Camera-type eye (tissue), 1 donor: Measurements from ENCODE around the gene B4GALT4. TPM values are rescaled to one million over a fixed set of nuclear protein-coding genes. Genes with fewer than 3 reads are reported as not detected.

Source experiments
- total RNA-seq: library from RNA; depleted of rRNA; stranded (reverse); fragments of >200 nt; gene quantifications from one replicate; pipeline ENCODE4 v1.2.3, GENCODE V29; 2014

The B4GALT4 gene
- total RNA-seq = 21.8 TPM

DNA sequence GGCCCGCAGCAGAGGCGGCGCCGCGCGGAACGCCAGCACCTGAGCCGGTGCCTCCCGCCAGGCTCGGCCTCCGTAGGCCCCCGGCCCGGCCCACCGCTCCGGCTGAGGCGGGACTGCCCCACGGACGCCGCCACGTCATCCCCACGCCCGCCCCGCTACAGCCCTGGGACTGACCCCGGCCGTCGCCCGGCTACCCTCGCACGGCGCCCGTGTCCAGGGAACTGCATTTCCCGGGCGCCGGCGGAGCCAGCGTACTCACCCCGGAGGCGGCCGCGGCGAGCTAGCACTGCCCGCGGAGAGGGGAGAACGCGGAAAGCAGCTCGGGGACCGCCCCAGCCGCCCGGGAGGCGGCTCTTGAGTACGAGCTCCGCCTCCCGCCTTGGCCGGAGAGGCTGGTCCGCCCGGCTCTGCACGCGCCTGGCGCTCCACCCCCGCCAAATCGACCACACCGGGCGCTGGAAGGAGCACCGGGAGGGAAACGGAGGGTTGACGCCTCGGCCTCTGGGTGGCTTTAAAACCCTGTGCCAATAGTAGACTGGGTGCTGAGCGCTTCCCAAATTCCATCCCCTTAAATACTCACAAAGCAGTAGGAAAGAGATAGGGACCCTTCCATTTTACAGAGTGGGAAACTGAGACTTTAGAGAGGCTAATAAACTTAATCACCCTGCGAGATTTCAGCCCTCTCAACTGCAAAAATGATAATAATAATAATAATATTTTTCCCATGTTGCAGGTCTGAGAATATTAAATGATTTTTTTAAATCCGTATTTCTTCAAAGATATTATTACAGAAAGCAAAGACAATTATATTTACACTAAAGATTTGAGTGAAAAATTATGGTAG is at the start of gene B4GALT4:
TSS of gene B4GALT4 (minus strand) at position 288 of the 844 bp plus-strand sequence. CDS start 10,779 bp downstream, outside the sequence.

GRCh38 chr3:119173325-119173724 is 67.4 kb downstream of the B4GALT4 start, which contains the start of gene UPK1B:
Gene UPK1B (plus strand): TSS chr3:119173598. CDS start chr3:119186742, 13,144 bp downstream.

Other genes with a start within 250 kb of the B4GALT4 start
- 51.5 TPM for gene IGSF11, start 206.0 kb downstream of the B4GALT4 start, total RNA-seq
- not detected for gene TEX55, start 94.7 kb downstream of the B4GALT4 start, total RNA-seq
- gene UPK1B, start 67.3 kb downstream of the B4GALT4 start, total RNA-seq = 10.1 TPM
- gene ARHGAP31, start 53.5 kb upstream of the B4GALT4 start, total RNA-seq = 15.9 TPM
- gene TMEM39A, start 222.7 kb upstream of the B4GALT4 start, total RNA-seq = 70.2 TPM
- gene POGLUT1, start 228.1 kb upstream of the B4GALT4 start, total RNA-seq = 21.7 TPM